Stimulated activated naive B cell treated with anti-CD40 and anti-IgM and Interleukin-4, amounts not matched to agents 10 μg/mL and 1 μg/mL and 100 μg/mL, for 72 hours (primary cell): ENCODE results near the gene ULBP2.
"Not testable (repeated sequence)": the region's sequence is repeated elsewhere in the genome, so short reads cannot be mapped to it uniquely, and the experiment has no call there.

Experiments used
- ATAC-seq, 2 donors: fragments of 150-1000 bp; cut with Tn5 transposase; replicated peaks; 2 replicates each; pipeline ENCODE4 v1.10.0; 2021; ENCODE audit warnings: moderate library complexity in 1 of 2
- DNase-seq: peaks from one replicate; pipeline ENCODE4 v3.0.0; 2021
- H3K27ac Mint-ChIP-seq: one replicate; pipeline ENCODE4 v1.8.0; 2022; ENCODE audit warnings: mild to moderate bottlenecking, mixed read lengths
- H3K27me3 Mint-ChIP-seq, 2 donors: one replicate each; pipeline ENCODE4 v1.8.0; 2022; ENCODE audit warnings: mixed read lengths in 2 of 2
- H3K36me3 Mint-ChIP-seq, 2 donors: one replicate each; pipeline ENCODE4 v1.8.0; 2022; ENCODE audit warnings: mixed read lengths in 2 of 2, mild to moderate bottlenecking in 1 of 2
- H3K4me1 Mint-ChIP-seq, 2 donors: one replicate each; pipeline ENCODE4 v1.8.0; 2022; ENCODE audit warnings: mixed read lengths in 2 of 2, mild to moderate bottlenecking in 1 of 2
- H3K4me3 Mint-ChIP-seq, 2 donors: one replicate each; pipeline ENCODE4 v1.8.0; 2022; ENCODE audit warnings: mild to moderate bottlenecking in 2 of 2, mixed read lengths in 2 of 2, moderate library complexity in 1 of 2
- H3K9me3 Mint-ChIP-seq, 2 donors: one replicate each; pipeline ENCODE4 v1.8.0; 2022; ENCODE audit warnings: mixed read lengths in 2 of 2, mild to moderate bottlenecking in 1 of 2

ULBP2 gene

GRCh38 chr6:149903938-149904611 lies 37.7 kb upstream of the ULBP2 start:
- ATAC-seq = no peak
- DNase-seq = no peak
- Mint-ChIP-seq H3K27me3 (peaks cover 28 to 47% of the 10 kb centered on the region in 2 donors), H3K4me1 (no peaks in the 10 kb centered on the region), H3K9me3 (peaks cover 15% of the 10 kb centered on the region in 2 donors), H3K36me3 (peaks cover 8 to 10% of the 10 kb centered on the region in 2 donors), H3K4me3 (no peak overlapping the region), H3K27ac (no peak overlapping the region)

- no peak overlapping the region for H3K27ac Mint-ChIP-seq
- no peak overlapping the region for H3K4me3 Mint-ChIP-seq
- DNase-seq = no peak
- ATAC-seq = no peak
- H3K36me3 Mint-ChIP-seq = peaks cover 8 to 11% of the 10 kb centered on the region in 2 donors
- peaks cover 17 to 20% of the 10 kb centered on the region in 2 donors for H3K9me3 Mint-ChIP-seq
- H3K27me3 Mint-ChIP-seq = peaks cover 26 to 48% of the 10 kb centered on the region in 2 donors
- H3K4me1 Mint-ChIP-seq = no peaks in the 10 kb centered on the region
Measured at GRCh38 chr6:149904661-149905370, 37.0 kb upstream of the ULBP2 start.

GRCh38 chr6:149905371-149905910 lies 36.4 kb upstream of the ULBP2 start:
- no peaks in the 10 kb centered on the region for H3K4me1 Mint-ChIP-seq
- no peak overlapping the region for H3K4me3 Mint-ChIP-seq
- peaks cover 32 to 51% of the 10 kb centered on the region in 2 donors for H3K27me3 Mint-ChIP-seq
- peaks cover 19 to 20% of the 10 kb centered on the region in 2 donors for H3K9me3 Mint-ChIP-seq
- peaks cover 10 to 11% of the 10 kb centered on the region in 2 donors for H3K36me3 Mint-ChIP-seq
- DNase-seq = no peak
- no peak for ATAC-seq
- H3K27ac Mint-ChIP-seq = no peak overlapping the region

GRCh38 chr6:149905911-149906371 lies 35.9 kb upstream of the ULBP2 start:
- Mint-ChIP-seq H3K9me3 (peaks cover 19 to 20% of the 10 kb centered on the region in 2 donors), H3K36me3 (peaks cover 10 to 11% of the 10 kb centered on the region in 2 donors), H3K27me3 (peaks cover 33 to 51% of the 10 kb centered on the region in 2 donors), H3K4me1 (no peaks in the 10 kb centered on the region), H3K4me3 (no peak overlapping the region), H3K27ac (no peak overlapping the region)
- ATAC-seq (no peak), DNase-seq (no peak)

GRCh38 chr6:149906405-149906804 lies 35.4 kb upstream of the ULBP2 start:
- ATAC-seq (no peak), DNase-seq (no peak)
- H3K27me3 Mint-ChIP-seq = peaks cover 34 to 53% of the 10 kb centered on the region in 2 donors
- peaks cover 19 to 20% of the 10 kb centered on the region in 2 donors for H3K9me3 Mint-ChIP-seq
- no peak overlapping the region for H3K27ac Mint-ChIP-seq
- H3K4me1 Mint-ChIP-seq = no peaks in the 10 kb centered on the region
- no peak overlapping the region for H3K4me3 Mint-ChIP-seq
- peaks cover 10 to 11% of the 10 kb centered on the region in 2 donors for H3K36me3 Mint-ChIP-seq

GRCh38 chr6:149907317-149907716 lies 34.5 kb upstream of the ULBP2 start:
- Mint-ChIP-seq H3K9me3 (peaks cover 19 to 20% of the 10 kb centered on the region in 2 donors), H3K4me3 (no peak overlapping the region), H3K27me3 (peaks cover 28 to 45% of the 10 kb centered on the region in 2 donors), H3K36me3 (peaks cover 10 to 11% of the 10 kb centered on the region in 2 donors), H3K27ac (no peak overlapping the region), H3K4me1 (no peaks in the 10 kb centered on the region)
- ATAC-seq (no peak), DNase-seq (no peak)

GRCh38 chr6:149908480-149908879 lies 33.3 kb upstream of the ULBP2 start:
- Mint-ChIP-seq H3K27me3 (peaks cover 34 to 51% of the 10 kb centered on the region in 2 donors), H3K9me3 (peaks cover 19 to 20% of the 10 kb centered on the region in 2 donors), H3K36me3 (peaks cover 10 to 11% of the 10 kb centered on the region in 2 donors)
- ATAC-seq, H3K27ac Mint-ChIP-seq, H3K4me3 Mint-ChIP-seq, DNase-seq, H3K4me1 Mint-ChIP-seq: not testable (repeated sequence)

GRCh38 chr6:149909701-149910470 lies 31.9 kb upstream of the ULBP2 start:
- H3K4me3 Mint-ChIP-seq = no peak overlapping the region
- DNase-seq = no peak

GRCh38 chr6:149910721-149911151 lies 31.1 kb upstream of the ULBP2 start:
- ATAC-seq (no peak), DNase-seq (no peak)
- no peak overlapping the region for H3K27ac Mint-ChIP-seq
- no peak overlapping the region for H3K4me3 Mint-ChIP-seq
- H3K4me1 Mint-ChIP-seq = no peaks in the 10 kb centered on the region
- H3K36me3 Mint-ChIP-seq = peaks cover 10 to 11% of the 10 kb centered on the region in 2 donors
- peaks cover 28 to 51% of the 10 kb centered on the region in 2 donors for H3K27me3 Mint-ChIP-seq
- peaks cover 19 to 20% of the 10 kb centered on the region in 2 donors for H3K9me3 Mint-ChIP-seq

More at GRCh38 chr6:149909701-149910470, 31.9 kb upstream of the ULBP2 start:
- no peak overlapping the region for H3K27ac Mint-ChIP-seq
- no peaks in the 10 kb centered on the region for H3K4me1 Mint-ChIP-seq
- H3K9me3 Mint-ChIP-seq = peaks cover 19 to 20% of the 10 kb centered on the region in 2 donors
- peaks cover 32 to 59% of the 10 kb centered on the region in 2 donors for H3K27me3 Mint-ChIP-seq
- H3K36me3 Mint-ChIP-seq = peaks cover 10 to 11% of the 10 kb centered on the region in 2 donors
- no peak for ATAC-seq

- Mint-ChIP-seq H3K9me3 (peaks cover 13 to 15% of the 10 kb centered on the region in 2 donors), H3K27me3 (peaks cover 36 to 46% of the 10 kb centered on the region in 2 donors), H3K36me3 (peaks cover 10 to 11% of the 10 kb centered on the region in 2 donors)
- DNase-seq, H3K27ac Mint-ChIP-seq, ATAC-seq, H3K4me3 Mint-ChIP-seq, H3K4me1 Mint-ChIP-seq: not testable (repeated sequence)
Measured at GRCh38 chr6:149912680-149913079, 29.1 kb upstream of the ULBP2 start.

GRCh38 chr6:149913085-149913484 lies 28.7 kb upstream of the ULBP2 start:
- Mint-ChIP-seq H3K36me3 (peaks cover 8% of the 10 kb centered on the region in 2 donors), H3K27me3 (peaks cover 37 to 46% of the 10 kb centered on the region in 2 donors), H3K27ac (no peak overlapping the region), H3K9me3 (peaks cover 10 to 11% of the 10 kb centered on the region in 2 donors), H3K4me1 (peaks cover 1 to 3% of the 10 kb centered on the region in 2 donors), H3K4me3 (no peak overlapping the region)
- no peak for DNase-seq
- ATAC-seq = no peak

- H3K27me3 Mint-ChIP-seq = peaks cover 43 to 52% of the 10 kb centered on the region in 2 donors
- H3K4me3 Mint-ChIP-seq = no peak overlapping the region
- DNase-seq (no peak), ATAC-seq (no peak)
- H3K27ac Mint-ChIP-seq = no peak overlapping the region
- H3K36me3 Mint-ChIP-seq = peaks cover 5 to 6% of the 10 kb centered on the region in 2 donors
- H3K4me1 Mint-ChIP-seq = peaks cover 4 to 7% of the 10 kb centered on the region in 2 donors
- peaks cover 8% of the 10 kb centered on the region in 2 donors for H3K9me3 Mint-ChIP-seq
Measured at GRCh38 chr6:149913540-149914240, 28.1 kb upstream of the ULBP2 start.
